BLaER1 treated with 17β-estradiol and CSF1 and Interleukin-3, amounts not matched to agents 10 nM and 100 nM (cell line): ENCODE measurements around the gene COG8.

Experiments
- H3K27ac ChIP-seq, 11 experiments: shearing (Covaris generic); formaldehyde crosslinking; 2 replicates each; pipeline ENCODE4 v1.8.1; 2022
- H3K27me3 ChIP-seq, 11 experiments: shearing (Covaris generic); formaldehyde crosslinking; 2 replicates each; pipeline ENCODE4 v1.8.1; 2022
- H3K36me3 ChIP-seq, 11 experiments: shearing (Covaris generic); formaldehyde crosslinking; 2 replicates each; pipeline ENCODE4 v1.8.1; 2022
- H3K4me1 ChIP-seq, 10 experiments: shearing (Covaris generic); formaldehyde crosslinking; 2 replicates each; pipeline ENCODE4 v1.8.1; 2022
- H3K4me2 ChIP-seq, 11 experiments: shearing (Covaris generic); formaldehyde crosslinking; 2 replicates each; pipeline ENCODE4 v1.8.1; 2022
- H3K4me3 ChIP-seq, 10 experiments: shearing (Covaris generic); formaldehyde crosslinking; 2 replicates each; pipeline ENCODE4 v1.8.1; 2022
- H3K9ac ChIP-seq, 11 experiments: shearing (Covaris generic); formaldehyde crosslinking; 2 replicates each; pipeline ENCODE4 v1.8.1; 2022
- H3K9me3 ChIP-seq, 11 experiments: shearing (Covaris generic); formaldehyde crosslinking; replicated peaks in 1 of 11; 2 replicates each; pipeline ENCODE4 v1.8.1; 2022
- H4K20me1 ChIP-seq, 11 experiments: shearing (Covaris generic); formaldehyde crosslinking; 2 replicates each; pipeline ENCODE4 v1.8.1; 2022
- Cebpa-rat ChIP-seq, 11 experiments: shearing (Covaris generic); IDR thresholded peaks; 2 replicates each; pipeline ENCODE4 v1.8.1; 2022

COG8 gene

GRCh38 chr16:69283851-69284250 is 55.5 kb downstream of the COG8 start:
- Histone ChIP-seq H3K4me2 (no peak overlapping the region), H3K9me3 (no peaks in the 10 kb centered on the region; a peak in 1 of 22 replicates), H3K27me3 (no peaks in the 10 kb centered on the region), H3K27ac (no peak overlapping the region), H3K4me1 (peaks cover 0 to 4% (median 0%) of the 10 kb centered on the region in 10 experiments; a peak in 1 of 20 replicates), H3K4me3 (no peak overlapping the region), H4K20me1 (peaks cover 0 to 5% (median 0%) of the 10 kb centered on the region in 11 experiments; a peak in 1 of 22 replicates), H3K36me3 (peaks cover 15 to 61% (median 42%) of the 10 kb centered on the region in 11 experiments; a peak in 20 of 22 replicates), H3K9ac (no peak overlapping the region; a peak in 2 of 22 replicates)
- TF ChIP-seq Cebpa-rat (IDR thresholded peaks at IDR 0.05), result no peak

DNA sequence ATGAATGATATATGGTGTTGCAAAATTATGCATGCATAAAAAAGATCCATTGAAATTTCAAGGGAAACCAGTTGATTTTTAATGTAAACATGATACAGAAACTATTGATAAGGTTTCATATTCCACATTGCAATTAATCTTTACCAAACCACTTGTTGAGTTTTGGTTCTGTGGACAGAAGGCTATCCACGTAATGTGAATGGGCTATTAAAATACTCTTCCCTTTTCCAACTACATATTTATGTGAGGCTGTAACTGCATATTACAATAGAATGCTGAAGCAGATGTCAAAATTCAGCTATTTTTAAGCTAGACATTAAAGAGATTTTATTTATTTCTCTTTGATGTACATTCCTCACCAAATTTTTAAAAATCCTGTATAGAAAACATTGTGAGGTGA is 62.0 kb downstream of the COG8 start:
- no peak for TF ChIP-seq Cebpa-rat (IDR thresholded peaks at IDR 0.05)
- H3K9ac ChIP-seq, result no peak overlapping the region
- H3K4me3 ChIP-seq, result no peak overlapping the region
- H3K27ac ChIP-seq, result no peak overlapping the region
- H3K27me3 ChIP-seq, result no peaks in the 10 kb centered on the region
- peaks cover 8 to 28% (median 16%) of the 10 kb centered on the region in 11 experiments; a peak in 20 of 22 replicates for H3K36me3 ChIP-seq
- H3K4me1 ChIP-seq, result no peaks in the 10 kb centered on the region
- H3K4me2 ChIP-seq, result no peak overlapping the region
- no peaks in the 10 kb centered on the region for H4K20me1 ChIP-seq
- no peaks in the 10 kb centered on the region; a peak in 1 of 22 replicates for H3K9me3 ChIP-seq
